Effector memory CD4-positive, alpha-beta T cell (primary cell): ENCODE data around the gene METTL25B.

ENCODE experiments used
- DNase-seq, 3 donors: peaks; one replicate each; pipeline ENCODE4 v3.0.0-alpha.2; 2020
- H3K27ac ChIP-seq: 2 replicates; pipeline ENCODE4 v1.7.0; 2013; ENCODE audit warnings: mild to moderate bottlenecking, low read length, moderate library complexity; ENCODE audit not compliant: insufficient read depth, poor library complexity, severe bottlenecking
- H3K27me3 ChIP-seq: replicated peaks from 2 replicates; pipeline ENCODE4 v1.7.0; 2013; ENCODE audit warnings: mild to moderate bottlenecking, low read length; ENCODE audit not compliant: insufficient read depth, control insufficient read depth, poor library complexity, severe bottlenecking
- H3K36me3 ChIP-seq: 2 replicates; pipeline ENCODE4 v1.7.0; 2013; ENCODE audit warnings: mild to moderate bottlenecking, low read length, moderate library complexity; ENCODE audit not compliant: control insufficient read depth, insufficient read depth
- H3K4me1 ChIP-seq: 2 replicates; pipeline ENCODE4 v1.7.0; 2013; ENCODE audit warnings: low read length, mild to moderate bottlenecking; ENCODE audit not compliant: control insufficient read depth, insufficient read depth, poor library complexity, severe bottlenecking
- H3K4me3 ChIP-seq: 2 replicates; pipeline ENCODE4 v1.7.0; 2013; ENCODE audit warnings: low read length, low read depth, mild to moderate bottlenecking; ENCODE audit not compliant: insufficient read depth, poor library complexity, severe bottlenecking
- H3K9me3 ChIP-seq: 2 replicates; pipeline ENCODE4 v1.7.0; 2013; ENCODE audit warnings: mild to moderate bottlenecking, low read length, moderate library complexity; ENCODE audit not compliant: control insufficient read depth

Gene METTL25B

GRCh38 chr1:156708218-156708661 lies 20.0 kb upstream of the METTL25B start:
- Histone ChIP-seq H3K4me3 (no peak overlapping the region), H3K9me3 (no peaks in the 10 kb centered on the region), H3K36me3 (no peaks in the 10 kb centered on the region), H3K4me1 (peaks cover 28% of the 10 kb centered on the region), H3K27me3 (peaks cover 12% of the 10 kb centered on the region), H3K27ac (no peak overlapping the region)
- DNase-seq = no peak

GRCh38 chr1:156709031-156709430 lies 19.2 kb upstream of the METTL25B start:
- Histone ChIP-seq H3K4me3 (no peak overlapping the region), H3K27me3 (peaks cover 6% of the 10 kb centered on the region), H3K36me3 (no peaks in the 10 kb centered on the region), H3K4me1 (peaks cover 28% of the 10 kb centered on the region), H3K27ac (no peak overlapping the region), H3K9me3 (no peaks in the 10 kb centered on the region)
- DNase-seq = no peak

GRCh38 chr1:156709757-156710489 lies 18.3 kb upstream of the METTL25B start:
- Histone ChIP-seq H3K4me1 (peaks cover 23% of the 10 kb centered on the region), H3K27me3 (no peaks in the 10 kb centered on the region), H3K4me3 (no peak overlapping the region), H3K9me3 (no peaks in the 10 kb centered on the region), H3K36me3 (no peaks in the 10 kb centered on the region), H3K27ac (no peak overlapping the region)
- DNase-seq = no peak

GRCh38 chr1:156711011-156711817 lies 17.1 kb upstream of the METTL25B start:
- Histone ChIP-seq H3K9me3 (no peaks in the 10 kb centered on the region), H3K4me3 (no peak overlapping the region), H3K36me3 (no peaks in the 10 kb centered on the region), H3K4me1 (peaks cover 10% of the 10 kb centered on the region), H3K27ac (no peak overlapping the region), H3K27me3 (no peaks in the 10 kb centered on the region)
- no peak for DNase-seq

- no peak for DNase-seq
- Histone ChIP-seq H3K4me3 (no peak overlapping the region), H3K9me3 (no peaks in the 10 kb centered on the region), H3K36me3 (no peaks in the 10 kb centered on the region), H3K4me1 (no peaks in the 10 kb centered on the region), H3K27ac (no peak overlapping the region), H3K27me3 (no peaks in the 10 kb centered on the region)
These were observed 15.6 kb upstream of the METTL25B start for GRCh38 chr1:156712626-156713025.

GRCh38 chr1:156714830-156715229 lies 13.4 kb upstream of the METTL25B start:
- Histone ChIP-seq H3K27me3 (no peaks in the 10 kb centered on the region), H3K36me3 (peaks cover 4% of the 10 kb centered on the region), H3K9me3 (no peaks in the 10 kb centered on the region), H3K27ac (no peak overlapping the region), H3K4me1 (no peaks in the 10 kb centered on the region), H3K4me3 (no peak overlapping the region)
- no peak for DNase-seq

- no peaks in the 10 kb centered on the region for H3K4me1 ChIP-seq
- H3K27me3 ChIP-seq = no peaks in the 10 kb centered on the region
- H3K27ac ChIP-seq = no peak overlapping the region
- peaks cover 21% of the 10 kb centered on the region for H3K36me3 ChIP-seq
- no peak for DNase-seq
- H3K9me3 ChIP-seq = no peaks in the 10 kb centered on the region
- H3K4me3 ChIP-seq = no peak overlapping the region
These were observed 10.9 kb upstream of the METTL25B start for GRCh38 chr1:156717351-156717750.

GRCh38 chr1:156721131-156721530 lies 7.1 kb upstream of the METTL25B start:
- peak overlapping the region; percentile 22 for H3K27ac ChIP-seq
- H3K4me3 ChIP-seq = no peak overlapping the region
- DNase-seq = no peak
- H3K4me1 ChIP-seq = peaks cover 16% of the 10 kb centered on the region
- H3K27me3 ChIP-seq = no peaks in the 10 kb centered on the region
- H3K9me3 ChIP-seq = no peaks in the 10 kb centered on the region
- H3K36me3 ChIP-seq = peaks cover 43% of the 10 kb centered on the region

- Histone ChIP-seq H3K4me3 (no peak overlapping the region), H3K36me3 (peaks cover 43% of the 10 kb centered on the region), H3K9me3 (no peaks in the 10 kb centered on the region), H3K27ac (peak overlapping the region; percentile 22), H3K27me3 (no peaks in the 10 kb centered on the region), H3K4me1 (peaks cover 20% of the 10 kb centered on the region)
- DNase-seq = no peak
These were observed 6.7 kb upstream of the METTL25B start for GRCh38 chr1:156721535-156721934.

- peaks cover 34% of the 10 kb centered on the region for H3K36me3 ChIP-seq
- no peaks in the 10 kb centered on the region for H3K27me3 ChIP-seq
- H3K4me1 ChIP-seq = peaks cover 37% of the 10 kb centered on the region
- peak; percentile 54 to 75 (median 60) for DNase-seq
- H3K9me3 ChIP-seq = no peaks in the 10 kb centered on the region
- H3K27ac ChIP-seq = no peak overlapping the region
- H3K4me3 ChIP-seq = peak overlapping the region; percentile 90
These were observed 2.5 kb upstream of the METTL25B start for GRCh38 chr1:156725683-156726280.
